K562 (cell line): ENCODE results near the gene ZNF516. TPM values are rescaled to one million over a fixed set of nuclear protein-coding genes. Genes with fewer than 3 reads are reported as not detected.

Experiments used
- ATAC-seq: fragments of 200-7000 bp; cut with Tn5 transposase; 3 replicates; pipeline ENCODE4 v1.9.1; 2020; ENCODE audit warnings: moderate library complexity
- BruUV-seq: library from RNA; stranded (reverse); fragments of 400-500 nt; replicated peaks from 2 replicates; lab custom pipeline; 2021; lab: Mats Ljungman, UMichigan
- CTCF ChIA-PET: fragments of 300-600 bp; formaldehyde crosslinking; extraction: SDS; loops from one replicate; lab custom pipeline; 2021; ENCODE audit warnings: low intra/inter-chr PET ratio; lab: Yijun Ruan, JAX
- POLR2A ChIA-PET: fragments of 300-600, 350-650 bp; sonication (Branson Sonifier 250); formaldehyde crosslinking; extraction: SDS; loops from one replicate; lab custom pipeline; 2021; ENCODE audit warnings: antibody characterized with exemption, inconsistent platforms; lab: Yijun Ruan, JAX
- DNase-seq, 4 experiments: peaks; one replicate each; pipeline versions ENCODE4 v3.0.0 to v3.0.0-alpha.2; 2011 to 2018; ENCODE audit warnings: low spot score in 3 of 4, mixed read lengths in 3 of 4; ENCODE audit errors: extremely low read depth in 1 of 4
- FAIRE-seq: peaks from 2 replicates; lab custom pipeline; 2011; peaks lifted over from hg19 to GRCh38; lab: Jason Lieb, UNC
- H2AFZ ChIP-seq: 2 replicates; pipeline ENCODE4 v1.6.0; 2011; ENCODE audit warnings: low read depth, low read length, control low read depth, inconsistent platforms
- H3K27ac ChIP-seq: fragments of 200-600 bp; 3 replicates; pipeline ENCODE4 v1.8.0; 2011; ENCODE audit warnings: low read depth, mild to moderate bottlenecking, control low read depth, inconsistent platforms, low read length, moderate library complexity, mixed read lengths; ENCODE audit errors: extremely low read depth
- H3K27me3 ChIP-seq, 2 experiments: fragments of 300-600 bp in 1 of 2; 2 replicates in 1 of 2; 3 replicates in 1 of 2; pipeline versions ENCODE4 v1.6.0 to v1.8.0; 2011; ENCODE audit warnings: inconsistent platforms in 2 of 2, low read length in 2 of 2, mild to moderate bottlenecking in 1 of 2, mixed read lengths in 1 of 2, moderate library complexity in 1 of 2; ENCODE audit not compliant: control insufficient read depth in 2 of 2, insufficient read depth in 2 of 2
- H3K36me3 ChIP-seq: fragments of 300-600 bp; 3 replicates; pipeline ENCODE4 v1.8.0; 2011; ENCODE audit warnings: mild to moderate bottlenecking, low read length, inconsistent platforms; ENCODE audit not compliant: control insufficient read depth, insufficient read depth
- H3K4me1 ChIP-seq, 2 experiments: fragments of 200-600 bp in 1 of 2; replicated peaks in 1 of 2; 2 replicates in 1 of 2; 3 replicates in 1 of 2; pipeline versions ENCODE4 v1.5.1 to v1.8.0; 2011; ENCODE audit warnings: inconsistent platforms in 2 of 2, low read length in 2 of 2, mild to moderate bottlenecking in 1 of 2, mixed read lengths in 1 of 2, moderate library complexity in 1 of 2; ENCODE audit not compliant: control insufficient read depth in 2 of 2, insufficient read depth in 2 of 2
- H3K4me2 ChIP-seq: 2 replicates; pipeline ENCODE4 v1.6.1; 2011; ENCODE audit warnings: low read length, control low read depth, inconsistent platforms, mixed read lengths; ENCODE audit not compliant: insufficient read depth
- H3K4me3 ChIP-seq: fragments of 200-600 bp; sonication (generic), shearing (Covaris generic); 2 replicates; pipeline ENCODE4 v1.5.1; 2016; ENCODE audit warnings: control low read depth, inconsistent platforms
- H3K79me2 ChIP-seq: fragments of 200-600 bp; 3 replicates; pipeline ENCODE4 v1.8.0; 2011; ENCODE audit warnings: low read length, inconsistent platforms; ENCODE audit not compliant: control insufficient read depth, insufficient read depth
- H3K9ac ChIP-seq, 2 experiments: 2 replicates each; pipeline versions ENCODE4 v1.6.0 to v1.6.1; 2011; ENCODE audit warnings: low read depth in 2 of 2, low read length in 2 of 2, control low read depth in 1 of 2, inconsistent platforms in 1 of 2, mild to moderate bottlenecking in 1 of 2, mixed read lengths in 1 of 2; ENCODE audit not compliant: insufficient read depth in 1 of 2
- H3K9me1 ChIP-seq: one replicate; pipeline ENCODE4 v1.6.0; 2011; ENCODE audit warnings: inconsistent platforms, mild to moderate bottlenecking, low read length, moderate library complexity; ENCODE audit not compliant: control insufficient read depth, insufficient read depth
- H3K9me3 ChIP-seq: replicated peaks from 2 replicates; pipeline ENCODE4 v1.5.1; 2011; ENCODE audit warnings: low read depth, low read length, inconsistent platforms; ENCODE audit not compliant: control insufficient read depth, insufficient read depth
- H4K20me1 ChIP-seq: replicated peaks from 2 replicates; pipeline ENCODE4 v1.6.1; 2011; ENCODE audit warnings: low read length, inconsistent platforms, mixed read lengths; ENCODE audit not compliant: control insufficient read depth, insufficient read depth
- BHLHE40 ChIP-seq: IDR thresholded peaks from 2 replicates; pipeline ENCODE4 v1.6.1; 2011; ENCODE audit warnings: low read length, improper control_type of control experiment
- ELF2 ChIP-seq: fragments of 250-450 bp; sonication (Bioruptor Pico); IDR thresholded peaks from 2 replicates; pipeline ENCODE4 v1.5.0; 2021; ENCODE audit warnings: mild to moderate bottlenecking
- HDAC8 ChIP-seq: fragments of 450-650 bp; IDR thresholded peaks from 2 replicates; pipeline ENCODE4 v1.6.1; 2016; ENCODE audit warnings: mild to moderate bottlenecking, missing genetic modification characterization, moderate library complexity, missing compliant biosample characterization
- MAFG ChIP-seq: fragments of 450-650 bp; conservative IDR thresholded peaks from 2 replicates; pipeline ENCODE4 v1.6.1; 2016; ENCODE audit warnings: missing genetic modification characterization, missing compliant biosample characterization
- SMAD1 ChIP-seq: fragments of 150-350 bp; IDR thresholded peaks from 2 replicates; pipeline ENCODE4 v1.6.1; 2014; ENCODE audit warnings: low read length, low read depth; ENCODE audit not compliant: partially characterized antibody
- TAF9B ChIP-seq: fragments of 450-650 bp; IDR thresholded peaks from 2 replicates; pipeline ENCODE4 v1.6.1; 2018; ENCODE audit warnings: mild to moderate bottlenecking; ENCODE audit not compliant: partially characterized antibody
- TEAD1 ChIP-seq, 2 experiments: fragments of 450-650 bp in 1 of 2; sonication (generic) in 1 of 2; formaldehyde crosslinking; IDR thresholded peaks; 2 replicates each; pipeline versions ENCODE4 v1.4.0 to v1.8.0; 2020 to 2022; ENCODE audit warnings: mild to moderate bottlenecking in 2 of 2, missing genetic modification reagents in 1 of 2
- ZNF282 ChIP-seq: sonication (generic); formaldehyde crosslinking; IDR thresholded peaks from 2 replicates; pipeline ENCODE4 v1.8.1; 2023; ENCODE audit warnings: missing genetic modification reagents
- ZNF41 ChIP-seq: fragments of 250-450 bp; sonication (Bioruptor Pico); conservative IDR thresholded peaks from 2 replicates; pipeline ENCODE4 v1.4.0; 2020; ENCODE audit warnings: mild to moderate bottlenecking
- WGBS: fragments of 100-300 bp; shearing (Covaris generic); methylation state at CpG from one replicate; pipeline ENCODE4 v1.1.6; 2016; ENCODE audit warnings: low coverage, mixed read lengths; ENCODE audit not compliant: insufficient coverage; ENCODE audit errors: missing lambda C conversion rate; 5-methylcytosine and 5-hydroxymethylcytosine counted together
- in situ Hi-C: fragments of 300-500 bp; cut with MboI; formaldehyde crosslinking; loops from 4 replicates; pipeline ENCODE4 v1.15.0; 2018; ENCODE audit warnings: inconsistent platforms, mixed read lengths
- intact Hi-C: fragments of 100-400 bp; cut with micrococcal nuclease; formaldehyde crosslinking; loops from 2 replicates; pipeline ENCODE4 v1.14.2; 2022
- polyA plus RNA-seq, 8 experiments: library from polyadenylated mRNA; depleted of rRNA in 4 of 8; stranded (reverse) in 5 of 8; unstranded in 3 of 8; fragments of >200 nt; fragmentation: Nextera tagmentation in 2 of 8; fragmentation: Illumina TruSeq in 1 of 8; extraction: Ambion mirVana in 2 of 8; extraction: Trizol in 1 of 8; gene quantifications; 2 replicates each; pipeline versions ENCODE4 v1.2.1 to v1.2.3, GENCODE V29; 2011 to 2014; ENCODE audit warnings: inconsistent platforms in 1 of 8, missing spikeins in 1 of 8
- total RNA-seq, 7 experiments: library from RNA; depleted of rRNA in 6 of 7; stranded (reverse); fragments of >200 nt in 6 of 7; fragmentation: Illumina TruSeq in 2 of 7; extraction: Trizol in 2 of 7; gene quantifications; 2 replicates each; pipeline versions ENCODE4 v1.2.1 to v1.2.3, GENCODE V29; 2011 to 2021; ENCODE audit warnings: low replicate concordance in 1 of 7
- TF ChIP-seq, protein P1 (sequence below), 2 experiments: fragments of 450-650 bp; IDR thresholded peaks; 2 replicates each; pipeline ENCODE4 v1.6.1; 2016
- TF ChIP-seq, protein P2 (sequence below): fragments of 150-350 bp; conservative IDR thresholded peaks from 2 replicates; pipeline ENCODE4 v1.6.1; 2014; ENCODE audit warnings: low read length

The ZNF516 gene
- total and polyA plus RNA-seq, 9 of the 15 experiments (the other 6 are each of a cell fraction or from before 2014, with no cell fraction given): 0.04 to 0.20 (median 0.08) TPM; not detected in 3

GRCh38 chr18:76353500-76353899, 141.5 kb downstream of the ZNF516 start:
- POLR2A ChIA-PET: no interaction called here
- WGBS: 0% methylated on average over 3 of the region's 3 CpGs
- no peaks in the 10 kb centered on the region for H3K4me1 ChIP-seq
- no TSS peak for BruUV-seq
- in situ Hi-C loops (loop anchor here (25.0 kb wide), 2 partner anchors 1691 to 1991 kb away; no protein-coding TSS in a partner anchor), intact Hi-C loops (no loop called here)
- no peak for DNase-seq
- TF ChIP-seq, protein P1, sequence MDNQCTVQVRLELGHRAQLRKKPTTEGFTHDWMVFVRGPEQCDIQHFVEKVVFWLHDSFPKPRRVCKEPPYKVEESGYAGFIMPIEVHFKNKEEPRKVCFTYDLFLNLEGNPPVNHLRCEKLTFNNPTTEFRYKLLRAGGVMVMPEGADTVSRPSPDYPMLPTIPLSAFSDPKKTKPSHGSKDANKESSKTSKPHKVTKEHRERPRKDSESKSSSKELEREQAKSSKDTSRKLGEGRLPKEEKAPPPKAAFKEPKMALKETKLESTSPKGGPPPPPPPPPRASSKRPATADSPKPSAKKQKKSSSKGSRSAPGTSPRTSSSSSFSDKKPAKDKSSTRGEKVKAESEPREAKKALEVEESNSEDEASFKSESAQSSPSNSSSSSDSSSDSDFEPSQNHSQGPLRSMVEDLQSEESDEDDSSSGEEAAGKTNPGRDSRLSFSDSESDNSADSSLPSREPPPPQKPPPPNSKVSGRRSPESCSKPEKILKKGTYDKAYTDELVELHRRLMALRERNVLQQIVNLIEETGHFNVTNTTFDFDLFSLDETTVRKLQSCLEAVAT (IDR thresholded peaks at IDR 0.05): no peak
- TF ChIP-seq SMAD1 (no peak), TEAD1 (CRISPR knock-in tag; IDR thresholded peaks at IDR 0.05) (no peak), ELF2 (CRISPR knock-in tag) (no peak)
- TF ChIP-seq, all 486 proteins: peak for 0
- Histone ChIP-seq H4K20me1 (no peaks in the 10 kb centered on the region), H3K36me3 (no peaks in the 10 kb centered on the region), H2AFZ (no peak overlapping the region), H3K9ac (no peak overlapping the region), H3K79me2 (no peaks in the 10 kb centered on the region), H3K4me3 (no peak overlapping the region), H3K4me2 (no peak overlapping the region), H3K27ac (no peak overlapping the region), H3K27me3 (peaks cover 4 to 40% of the 10 kb centered on the region in 2 experiments; a peak in 3 of 5 replicates), H3K9me3 (no peaks in the 10 kb centered on the region), H3K9me1 (no peaks in the 10 kb centered on the region)
- no peak for ATAC-seq
- CTCF ChIA-PET: no interaction called here
- FAIRE-seq: no peak

- H3K4me1 ChIP-seq: no peaks in the 10 kb centered on the region
- no peak overlapping the region for H2AFZ ChIP-seq
- ATAC-seq (no peak), FAIRE-seq (no peak), DNase-seq (no peak)
- no peaks in the 10 kb centered on the region for H3K79me2 ChIP-seq
- no TSS peak for BruUV-seq
- no peak overlapping the region for H3K9ac ChIP-seq
- H3K9me1 ChIP-seq: no peaks in the 10 kb centered on the region
- TF ChIP-seq TAF9B (no peak), MAFG (tag) (no peak), BHLHE40 (no peak), ZNF41 (CRISPR knock-in tag) (no peak), HDAC8 (tag) (no peak), ZNF282 (no peak)
- TF ChIP-seq, protein P2, sequence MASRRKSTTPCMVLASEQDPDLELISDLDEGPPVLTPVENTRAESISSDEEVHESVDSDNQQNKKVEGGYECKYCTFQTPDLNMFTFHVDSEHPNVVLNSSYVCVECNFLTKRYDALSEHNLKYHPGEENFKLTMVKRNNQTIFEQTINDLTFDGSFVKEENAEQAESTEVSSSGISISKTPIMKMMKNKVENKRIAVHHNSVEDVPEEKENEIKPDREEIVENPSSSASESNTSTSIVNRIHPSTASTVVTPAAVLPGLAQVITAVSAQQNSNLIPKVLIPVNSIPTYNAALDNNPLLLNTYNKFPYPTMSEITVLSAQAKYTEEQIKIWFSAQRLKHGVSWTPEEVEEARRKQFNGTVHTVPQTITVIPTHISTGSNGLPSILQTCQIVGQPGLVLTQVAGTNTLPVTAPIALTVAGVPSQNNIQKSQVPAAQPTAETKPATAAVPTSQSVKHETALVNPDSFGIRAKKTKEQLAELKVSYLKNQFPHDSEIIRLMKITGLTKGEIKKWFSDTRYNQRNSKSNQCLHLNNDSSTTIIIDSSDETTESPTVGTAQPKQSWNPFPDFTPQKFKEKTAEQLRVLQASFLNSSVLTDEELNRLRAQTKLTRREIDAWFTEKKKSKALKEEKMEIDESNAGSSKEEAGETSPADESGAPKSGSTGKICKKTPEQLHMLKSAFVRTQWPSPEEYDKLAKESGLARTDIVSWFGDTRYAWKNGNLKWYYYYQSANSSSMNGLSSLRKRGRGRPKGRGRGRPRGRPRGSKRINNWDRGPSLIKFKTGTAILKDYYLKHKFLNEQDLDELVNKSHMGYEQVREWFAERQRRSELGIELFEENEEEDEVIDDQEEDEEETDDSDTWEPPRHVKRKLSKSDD: no peak
- no peak overlapping the region for H3K27ac ChIP-seq
- in situ Hi-C loops (loop anchor here (25.0 kb wide), 2 partner anchors 1691 to 1991 kb away; no protein-coding TSS in a partner anchor), intact Hi-C loops (no loop called here)
- no peak overlapping the region for H3K4me2 ChIP-seq
- H3K27me3 ChIP-seq: peaks cover 4 to 43% of the 10 kb centered on the region in 2 experiments; a peak in 3 of 5 replicates
- no peaks in the 10 kb centered on the region for H4K20me1 ChIP-seq
- ChIA-PET POLR2A (no interaction called here), CTCF (no interaction called here)
- no peaks in the 10 kb centered on the region for H3K36me3 ChIP-seq
- no peak overlapping the region for H3K4me3 ChIP-seq
- WGBS: 0% methylated on average over 6 of the region's 7 CpGs
- no peaks in the 10 kb centered on the region for H3K9me3 ChIP-seq
Measured at GRCh38 chr18:76353046-76353445, 142.0 kb downstream of the ZNF516 start.
